GM12864 (cell line): Measurements from ENCODE around the gene HNRNPF.

Experiments
- DNase-seq: peaks from one replicate; pipeline ENCODE4 v3.0.0-alpha.2; 2011; ENCODE audit warnings: low read depth
- H3K4me3 ChIP-seq: 2 replicates; pipeline ENCODE4 v1.5.1; 2011; ENCODE audit warnings: mild to moderate bottlenecking, low read depth, low read length, control low read depth
- TF ChIP-seq, protein P1 (sequence below): IDR thresholded peaks from 2 replicates; pipeline ENCODE4 v1.5.1; 2011; ENCODE audit warnings: low read depth, mild to moderate bottlenecking, moderate library complexity, low read length, control low read depth, inconsistent platforms; ENCODE audit errors: missing control alignments

HNRNPF gene

DNA sequence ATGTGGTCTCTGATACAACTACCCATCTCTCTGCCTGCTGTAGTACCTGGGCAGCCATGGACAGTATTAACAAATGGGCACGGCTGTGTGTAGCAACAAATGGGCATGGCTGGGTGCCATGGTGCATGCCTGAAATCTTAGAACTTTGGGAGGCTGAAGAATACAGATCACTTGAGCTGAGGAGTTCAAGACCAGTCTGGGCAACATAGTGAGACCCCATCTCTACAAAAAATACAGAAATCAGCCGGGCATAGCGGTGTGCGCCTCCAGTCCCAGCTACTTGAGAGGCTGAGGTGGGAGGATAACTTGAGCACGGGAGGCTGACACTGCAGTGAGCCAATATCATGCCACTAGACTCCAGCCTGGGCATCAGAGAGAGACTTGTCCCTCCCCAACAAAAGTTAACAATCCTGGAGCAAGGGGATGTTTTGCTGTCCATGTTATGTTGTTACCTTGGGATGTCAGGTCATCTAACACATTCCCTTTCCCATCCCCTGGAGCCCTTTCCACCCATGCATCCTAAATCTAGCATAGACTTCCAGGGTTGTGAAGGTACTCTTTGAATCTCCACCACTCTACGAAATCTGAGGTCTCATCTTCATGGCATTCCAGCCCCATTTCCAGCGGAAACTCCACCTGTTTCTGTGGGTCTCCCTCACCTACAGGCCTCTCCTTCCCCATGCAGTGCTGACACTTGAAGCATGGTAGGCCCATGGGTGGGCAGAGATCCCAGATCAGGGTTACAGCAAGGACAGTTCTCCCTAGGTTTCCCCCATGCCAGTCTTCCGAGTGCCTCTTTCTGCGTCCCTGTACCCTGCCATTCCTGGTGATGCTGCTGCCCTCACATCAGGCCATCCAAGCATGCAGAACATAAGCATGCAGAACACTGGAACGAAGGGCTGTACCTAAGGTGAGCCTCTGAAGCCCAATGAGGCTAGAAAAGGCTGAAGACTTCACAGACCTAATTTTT, 24.4 kb downstream of the HNRNPF start:
- no peak for DNase-seq
- no peak overlapping the region for H3K4me3 ChIP-seq
- TF ChIP-seq, protein P1, sequence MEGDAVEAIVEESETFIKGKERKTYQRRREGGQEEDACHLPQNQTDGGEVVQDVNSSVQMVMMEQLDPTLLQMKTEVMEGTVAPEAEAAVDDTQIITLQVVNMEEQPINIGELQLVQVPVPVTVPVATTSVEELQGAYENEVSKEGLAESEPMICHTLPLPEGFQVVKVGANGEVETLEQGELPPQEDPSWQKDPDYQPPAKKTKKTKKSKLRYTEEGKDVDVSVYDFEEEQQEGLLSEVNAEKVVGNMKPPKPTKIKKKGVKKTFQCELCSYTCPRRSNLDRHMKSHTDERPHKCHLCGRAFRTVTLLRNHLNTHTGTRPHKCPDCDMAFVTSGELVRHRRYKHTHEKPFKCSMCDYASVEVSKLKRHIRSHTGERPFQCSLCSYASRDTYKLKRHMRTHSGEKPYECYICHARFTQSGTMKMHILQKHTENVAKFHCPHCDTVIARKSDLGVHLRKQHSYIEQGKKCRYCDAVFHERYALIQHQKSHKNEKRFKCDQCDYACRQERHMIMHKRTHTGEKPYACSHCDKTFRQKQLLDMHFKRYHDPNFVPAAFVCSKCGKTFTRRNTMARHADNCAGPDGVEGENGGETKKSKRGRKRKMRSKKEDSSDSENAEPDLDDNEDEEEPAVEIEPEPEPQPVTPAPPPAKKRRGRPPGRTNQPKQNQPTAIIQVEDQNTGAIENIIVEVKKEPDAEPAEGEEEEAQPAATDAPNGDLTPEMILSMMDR = no peak

GRCh38 chr10:43383204-43383971, 25.6 kb downstream of the HNRNPF start:
- TF ChIP-seq, protein P1 = no peak
- H3K4me3 ChIP-seq = no peak overlapping the region
- no peak for DNase-seq

GRCh38 chr10:43380610-43381222, 28.3 kb downstream of the HNRNPF start:
- no peak overlapping the region for H3K4me3 ChIP-seq
- TF ChIP-seq, protein P1 = peak; percentile 29
- no peak for DNase-seq

- TF ChIP-seq, protein P1 = no peak
- no peak for DNase-seq
- no peak overlapping the region for H3K4me3 ChIP-seq
Measured at GRCh38 chr10:43377424-43377883, 31.5 kb downstream of the HNRNPF start.

GRCh38 chr10:43376828-43377423, 32.1 kb downstream of the HNRNPF start:
- TF ChIP-seq, protein P1 = peak; percentile 21
- H3K4me3 ChIP-seq = no peak overlapping the region
- DNase-seq = no peak

DNA sequence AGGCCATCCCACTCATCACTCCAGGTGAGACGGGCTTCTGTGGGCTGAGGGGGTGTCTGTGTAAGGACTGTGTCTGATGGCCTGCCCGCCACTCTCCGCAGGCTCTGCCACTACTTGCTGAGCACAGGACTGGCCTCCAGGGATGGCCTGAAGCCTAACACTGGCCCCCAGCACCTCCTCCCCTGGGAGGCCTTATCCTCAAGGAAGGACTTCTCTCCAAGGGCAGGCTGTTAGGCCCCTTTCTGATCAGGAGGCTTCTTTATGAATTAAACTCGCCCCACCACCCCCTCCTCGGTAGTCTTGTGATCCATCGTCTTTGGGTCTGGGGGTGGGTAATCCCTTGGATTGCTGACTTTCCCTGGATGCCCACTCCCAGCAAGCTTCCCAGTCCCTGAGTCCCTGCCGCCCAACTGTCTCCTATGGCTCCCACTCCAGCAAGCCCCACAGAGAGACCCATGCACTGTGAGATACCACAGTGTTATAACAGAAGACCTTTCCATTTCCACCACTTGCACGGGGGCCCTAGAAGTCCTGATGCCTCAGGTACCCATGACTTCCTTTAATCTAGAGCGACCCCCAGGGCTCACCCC, 32.8 kb downstream of the HNRNPF start:
- no peak for DNase-seq
- TF ChIP-seq, protein P1 = no peak
- H3K4me3 ChIP-seq = no peak overlapping the region
